SU-DHL-6 (cell line): ENCODE measurements around the gene ARMC7.

Source experiments
- H2AFZ ChIP-seq: fragments of 200-600 bp; sonication (generic); 2 replicates; pipeline ENCODE4 v1.6.1; 2014; ENCODE audit warnings: low read depth, mild to moderate bottlenecking, moderate library complexity, mixed read lengths, antibody characterized with exemption, low read length; ENCODE audit not compliant: severe bottlenecking
- H3F3A ChIP-seq: fragments of 200-600 bp; shearing (Covaris generic); 2 replicates; pipeline ENCODE4 v1.6.0; 2016; ENCODE audit warnings: antibody characterized with exemption, mild to moderate bottlenecking; ENCODE audit not compliant: insufficient read depth
- H3K27ac ChIP-seq: fragments of 200-600 bp; sonication (generic); 2 replicates; pipeline ENCODE4 v1.5.1; 2016; ENCODE audit warnings: low read depth, mild to moderate bottlenecking, low read length, moderate library complexity, mixed read lengths
- H3K27me3 ChIP-seq: fragments of 200-600 bp; sonication (generic), shearing (Covaris generic); 2 replicates; pipeline ENCODE4 v1.6.0; 2014; ENCODE audit warnings: mild to moderate bottlenecking, low read length
- H3K36me3 ChIP-seq: fragments of 200-600 bp; sonication (generic); 2 replicates; pipeline ENCODE4 v1.6.1; 2014; ENCODE audit warnings: mild to moderate bottlenecking, low read length, mixed read lengths
- H3K4me2 ChIP-seq: fragments of 300-600, 200-600 bp; shearing (Covaris generic), sonication (generic); 2 replicates; pipeline ENCODE4 v1.6.0; 2014; ENCODE audit warnings: low read length, low read depth, mild to moderate bottlenecking; ENCODE audit not compliant: poor library complexity, severe bottlenecking
- H3K4me3 ChIP-seq: fragments of 200-600 bp; sonication (generic); 2 replicates; pipeline ENCODE4 v1.5.1; 2014; ENCODE audit warnings: antibody characterized with exemption, low read length, mild to moderate bottlenecking, mixed read lengths; ENCODE audit not compliant: insufficient read depth, poor library complexity, severe bottlenecking
- H3K79me2 ChIP-seq: fragments of 200-600 bp; sonication (generic); 2 replicates; pipeline ENCODE4 v1.6.1; 2014; ENCODE audit warnings: mild to moderate bottlenecking, low read length, moderate library complexity; ENCODE audit not compliant: insufficient read depth
- H3K9ac ChIP-seq: fragments of 200-600 bp; sonication (generic); 2 replicates; pipeline ENCODE4 v1.7.0; 2014; ENCODE audit warnings: mild to moderate bottlenecking, low read length
- H3K9me2 ChIP-seq: fragments of 200-600 bp; sonication (generic); replicated peaks from 2 replicates; pipeline ENCODE4 v1.6.1; 2014; ENCODE audit warnings: low read length; ENCODE audit not compliant: insufficient read depth
- H3K9me3 ChIP-seq: fragments of 200-600 bp; sonication (generic); 2 replicates; pipeline ENCODE4 v1.6.1; 2014; ENCODE audit warnings: low read length, mixed read lengths; ENCODE audit not compliant: insufficient read depth
- H4K20me1 ChIP-seq: fragments of 200-600 bp; sonication (generic); 2 replicates; pipeline ENCODE4 v1.6.1; 2014; ENCODE audit warnings: low read depth, mild to moderate bottlenecking, antibody characterized with exemption, low read length, moderate library complexity, mixed read lengths
- CTCF ChIP-seq: fragments of 200-600 bp; sonication (generic); IDR thresholded peaks from one replicate; pipeline ENCODE4 v1.5.1; 2017; ENCODE audit warnings: antibody characterized with exemption, mild to moderate bottlenecking, low read length, moderate library complexity; ENCODE audit not compliant: insufficient read depth, poor library complexity, severe bottlenecking
- EZH2phosphoT487 ChIP-seq: fragments of 200-600 bp; sonication (generic), shearing (Covaris generic); conservative IDR thresholded peaks from 2 replicates; pipeline ENCODE4 v1.6.1; 2018; ENCODE audit warnings: mild to moderate bottlenecking, antibody characterized with exemption, low read length, moderate library complexity, mixed read lengths

ARMC7 gene

GRCh38 chr17:75174996-75175395, 65.2 kb downstream of the ARMC7 start:
- peaks cover 22% of the 10 kb centered on the region for H3F3A ChIP-seq
- peaks cover 76% of the 10 kb centered on the region for H3K79me2 ChIP-seq
- peaks cover 30% of the 10 kb centered on the region for H3K36me3 ChIP-seq
- H3K4me3 ChIP-seq: no peak overlapping the region
- H3K9ac ChIP-seq: no peak overlapping the region
- no peak overlapping the region for H3K27ac ChIP-seq
- no peaks in the 10 kb centered on the region for H3K9me3 ChIP-seq
- TF ChIP-seq EZH2phosphoT487 (no peak), CTCF (no peak)
- no peaks in the 10 kb centered on the region for H4K20me1 ChIP-seq
- no peaks in the 10 kb centered on the region for H3K9me2 ChIP-seq
- H3K4me2 ChIP-seq: no peak overlapping the region
- H2AFZ ChIP-seq: no peak overlapping the region
- no peaks in the 10 kb centered on the region for H3K27me3 ChIP-seq

GRCh38 chr17:75176625-75177024, 66.9 kb downstream of the ARMC7 start:
- H3K9me2 ChIP-seq: no peaks in the 10 kb centered on the region
- H3K36me3 ChIP-seq: peaks cover 28% of the 10 kb centered on the region
- no peak overlapping the region for H3K4me2 ChIP-seq
- H3K79me2 ChIP-seq: peaks cover 76% of the 10 kb centered on the region
- H4K20me1 ChIP-seq: peaks cover 6% of the 10 kb centered on the region; the same call in 1 of the 2 replicates
- H3K9ac ChIP-seq: no peak overlapping the region
- TF ChIP-seq CTCF (no peak), EZH2phosphoT487 (no peak)
- H3K27ac ChIP-seq: no peak overlapping the region
- H3F3A ChIP-seq: peaks cover 24% of the 10 kb centered on the region
- no peak overlapping the region for H2AFZ ChIP-seq
- no peaks in the 10 kb centered on the region for H3K27me3 ChIP-seq
- no peak overlapping the region for H3K4me3 ChIP-seq
- no peaks in the 10 kb centered on the region for H3K9me3 ChIP-seq

- H3K9me3 ChIP-seq: no peaks in the 10 kb centered on the region
- peaks cover 74% of the 10 kb centered on the region for H3K79me2 ChIP-seq
- TF ChIP-seq EZH2phosphoT487 (no peak), CTCF (no peak)
- H3K9me2 ChIP-seq: no peaks in the 10 kb centered on the region
- peaks cover 6% of the 10 kb centered on the region; the same call in 1 of the 2 replicates for H4K20me1 ChIP-seq
- H3K36me3 ChIP-seq: peaks cover 23% of the 10 kb centered on the region
- H3K27me3 ChIP-seq: no peaks in the 10 kb centered on the region
- peaks cover 20% of the 10 kb centered on the region for H3F3A ChIP-seq
- no peak overlapping the region for H3K4me2 ChIP-seq
- no peak overlapping the region for H2AFZ ChIP-seq
- no peak overlapping the region for H3K4me3 ChIP-seq
- H3K9ac ChIP-seq: no peak overlapping the region
- no peak overlapping the region for H3K27ac ChIP-seq
These were observed 68.7 kb downstream of the ARMC7 start for GRCh38 chr17:75178453-75178852.
